ENCODE results near the gene RET. TPM values are rescaled to one million over a fixed set of nuclear protein-coding genes. Genes with fewer than 3 reads are reported as not detected.

Gene RET
- total RNA-seq, 6 experiments from 2014 or later: 0.53 to 10.2 (median 1.4) TPM

- intact Hi-C loops (cut with DNase I): no loop called here
- H3K36me3 ChIP-seq: no peaks in the 10 kb centered on the region
- no peak overlapping the region for H3K27ac ChIP-seq
- TF ChIP-seq CTCF (IDR thresholded peaks at IDR 0.05) (no peak), POLR2A (IDR thresholded peaks at IDR 0.05) (no peak)
- no peak for ATAC-seq
- no peak overlapping the region for H3K4me3 ChIP-seq
- no peaks in the 10 kb centered on the region for H3K27me3 ChIP-seq
- H3K4me1 ChIP-seq: peaks cover 0 to 8% (median 3%) of the 10 kb centered on the region in 4 donors
- 52% methylated on average over 3 of the region's 3 CpGs for WGBS (ENCODE audit: insufficient coverage, low coverage, low lambda C conversion rate, missing lambda C conversion rate)
- DNase-seq: no peak
- no peaks in the 10 kb centered on the region for H3K9me3 ChIP-seq
Measured at GRCh38 chr10:43132867-43133787, 56.3 kb downstream of the RET start.

- TF ChIP-seq CTCF (IDR thresholded peaks at IDR 0.05): no peak
- TF ChIP-seq POLR2A (IDR thresholded peaks at IDR 0.05): no peak
- peaks cover 0 to 14% (median 3%) of the 10 kb centered on the region in 4 donors for H3K4me1 ChIP-seq
Measured at GRCh38 chr10:43134126-43134905, 57.4 kb downstream of the RET start.

GRCh38 chr10:43135064-43135463 is 58.2 kb downstream of the RET start:
- peaks cover 0 to 19% (median 3%) of the 10 kb centered on the region in 4 donors for H3K4me1 ChIP-seq
- TF ChIP-seq CTCF (IDR thresholded peaks at IDR 0.05) (no peak), POLR2A (IDR thresholded peaks at IDR 0.05) (no peak)
- ATAC-seq: no peak
- no peaks in the 10 kb centered on the region for H3K36me3 ChIP-seq
- intact Hi-C loops (cut with DNase I): no loop called here
- H3K4me3 ChIP-seq: no peak overlapping the region
- H3K27me3 ChIP-seq: no peaks in the 10 kb centered on the region
- H3K27ac ChIP-seq: no peak overlapping the region
- no peaks in the 10 kb centered on the region for H3K9me3 ChIP-seq
- WGBS (ENCODE audit: insufficient coverage, low coverage, low lambda C conversion rate, missing lambda C conversion rate): no CpG with 5 or more reads among the region's 5 CpGs
- no peak for DNase-seq

More at GRCh38 chr10:43134126-43134905, 57.4 kb downstream of the RET start:
- DNase-seq: no peak
- Histone ChIP-seq H3K27me3 (no peaks in the 10 kb centered on the region), H3K27ac (no peak overlapping the region), H3K9me3 (no peaks in the 10 kb centered on the region), H3K4me3 (no peak overlapping the region), H3K36me3 (no peaks in the 10 kb centered on the region)
- no peak for ATAC-seq
- intact Hi-C loops (cut with DNase I): no loop called here
- WGBS (ENCODE audit: insufficient coverage, low coverage, low lambda C conversion rate, missing lambda C conversion rate): 96% methylated on average over 5 of the region's 5 CpGs

- ATAC-seq (no peak), DNase-seq (no peak)
- no peaks in the 10 kb centered on the region for H3K9me3 ChIP-seq
- no peak overlapping the region for H3K4me3 ChIP-seq
- no peak for TF ChIP-seq CTCF (IDR thresholded peaks at IDR 0.05)
- H3K27me3 ChIP-seq: no peaks in the 10 kb centered on the region
- 100% methylated on average over 2 of the region's 2 CpGs for WGBS (ENCODE audit: insufficient coverage, low coverage, low lambda C conversion rate, missing lambda C conversion rate)
- H3K27ac ChIP-seq: no peak overlapping the region
- H3K4me1 ChIP-seq: peaks cover 0 to 19% (median 3%) of the 10 kb centered on the region in 4 donors
- intact Hi-C loops (cut with DNase I): no loop called here
- H3K36me3 ChIP-seq: no peaks in the 10 kb centered on the region
Measured at GRCh38 chr10:43135656-43136055, 58.8 kb downstream of the RET start.

Data from right lobe of liver (tissue), 6 donors.